Kidney glomerular epithelial cell (primary cell): ENCODE measurements around the gene MAP7.
"Not testable (repeated sequence)": the region's sequence is repeated elsewhere in the genome, so short reads cannot be mapped to it uniquely, and the experiment has no call there.

Experiments
- DNase-seq: peaks from one replicate; lab custom pipeline; 2025; lab: John Stamatoyannopoulos, UW

Gene MAP7

GRCh38 chr6:136503303-136504029 lies 46.8 kb downstream of the MAP7 start:
- DNase-seq, result no peak

DNA sequence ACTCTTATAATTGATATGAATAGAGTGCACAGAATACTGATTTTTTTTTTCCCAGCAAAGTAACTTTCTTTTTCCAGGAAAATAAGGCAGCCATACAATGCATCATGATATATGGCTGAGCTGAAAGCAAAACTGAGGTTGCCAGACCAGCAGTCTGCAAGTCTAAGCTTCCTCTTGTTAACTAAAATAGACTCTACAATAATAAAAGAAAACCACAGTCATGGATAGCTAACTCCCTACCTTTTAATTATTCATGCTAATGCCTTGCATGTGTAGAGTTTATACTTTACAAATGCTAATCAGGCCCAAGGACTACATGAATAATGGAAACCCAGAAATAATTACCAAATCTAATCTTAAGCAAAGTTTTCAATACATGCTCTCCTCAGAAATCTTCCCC lies 47.4 kb downstream of the MAP7 start:
- no peak for DNase-seq

DNA sequence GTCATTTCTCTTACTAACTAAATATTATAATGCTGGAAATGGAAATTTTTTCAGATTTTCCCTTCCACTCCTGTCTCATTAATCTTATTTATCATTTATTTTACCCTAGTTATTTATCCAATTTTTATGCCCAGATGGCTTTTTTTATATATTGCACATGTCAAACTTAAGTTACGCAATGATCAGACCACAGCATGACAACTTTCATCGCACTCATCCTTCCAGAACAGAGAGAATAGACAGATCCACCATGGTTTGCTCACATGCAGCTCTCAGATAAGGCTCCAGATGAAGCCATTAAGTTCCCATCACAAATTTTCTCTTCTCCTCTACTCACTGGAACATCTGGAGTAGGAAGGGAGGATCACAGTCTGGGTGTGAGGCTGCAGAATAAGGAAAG lies 48.7 kb downstream of the MAP7 start:
- no peak for DNase-seq

DNA sequence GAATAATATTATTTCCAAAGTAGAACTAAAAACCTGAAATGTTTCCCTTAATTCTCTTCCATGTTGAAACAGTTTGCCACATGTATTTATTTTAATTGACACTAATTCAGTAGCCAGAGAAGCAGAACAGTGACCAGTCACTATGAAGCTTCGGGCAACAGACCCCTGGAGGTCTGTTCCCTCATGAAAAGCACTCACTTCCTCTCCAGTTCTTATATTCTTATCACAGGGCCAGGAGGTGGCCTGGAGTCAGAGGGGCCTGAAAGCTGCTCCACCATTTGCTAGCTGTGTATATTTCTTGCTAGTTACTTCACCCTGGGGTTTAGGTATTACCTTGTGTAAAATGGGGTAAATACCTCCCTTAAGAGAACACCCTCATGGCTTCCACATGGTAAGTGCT lies 49.1 kb downstream of the MAP7 start:
- DNase-seq, result no peak

- no peak for DNase-seq
These were observed 49.8 kb downstream of the MAP7 start for GRCh38 chr6:136500414-136500813.

DNA sequence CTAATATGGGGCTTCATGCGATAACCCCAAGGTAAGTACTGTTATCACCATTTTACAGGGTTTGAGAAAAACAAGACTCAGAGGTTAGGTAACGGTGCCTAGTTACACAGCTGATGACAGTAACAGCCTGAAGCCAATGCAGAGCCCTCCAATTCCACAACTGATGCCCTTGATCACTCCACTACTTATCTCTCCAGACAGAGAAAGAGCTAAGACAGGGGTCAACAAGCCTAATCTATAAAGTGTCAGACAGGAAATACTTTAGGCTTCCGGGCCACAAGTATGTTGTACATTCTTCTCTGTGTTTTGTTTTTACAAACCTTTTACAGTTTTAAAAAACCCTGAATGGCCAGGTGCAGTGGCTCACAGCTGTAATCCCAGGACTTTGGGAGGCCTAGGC lies 50.9 kb downstream of the MAP7 start:
- no peak for DNase-seq

GRCh38 chr6:136496449-136496848 lies 53.8 kb downstream of the MAP7 start:
- not testable (repeated sequence) for DNase-seq

DNA sequence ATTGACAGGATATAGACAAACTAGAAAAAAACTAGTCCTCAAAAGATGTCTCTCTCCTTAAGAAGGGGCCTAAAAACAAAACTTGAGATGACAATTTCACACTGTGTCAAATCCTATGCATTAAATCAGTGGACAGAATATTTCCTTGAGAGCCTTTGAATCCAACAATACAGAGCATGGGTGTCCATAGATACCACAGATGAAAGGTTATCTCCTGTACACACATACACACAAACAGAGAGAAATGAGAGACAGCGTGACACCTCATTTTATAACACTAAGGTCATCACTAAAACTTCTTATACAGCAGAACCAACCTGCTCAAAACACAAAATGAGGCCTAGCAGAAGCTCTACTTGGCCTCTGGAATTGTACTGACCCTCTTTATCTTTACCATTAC lies 55.5 kb downstream of the MAP7 start:
- no peak for DNase-seq

DNA sequence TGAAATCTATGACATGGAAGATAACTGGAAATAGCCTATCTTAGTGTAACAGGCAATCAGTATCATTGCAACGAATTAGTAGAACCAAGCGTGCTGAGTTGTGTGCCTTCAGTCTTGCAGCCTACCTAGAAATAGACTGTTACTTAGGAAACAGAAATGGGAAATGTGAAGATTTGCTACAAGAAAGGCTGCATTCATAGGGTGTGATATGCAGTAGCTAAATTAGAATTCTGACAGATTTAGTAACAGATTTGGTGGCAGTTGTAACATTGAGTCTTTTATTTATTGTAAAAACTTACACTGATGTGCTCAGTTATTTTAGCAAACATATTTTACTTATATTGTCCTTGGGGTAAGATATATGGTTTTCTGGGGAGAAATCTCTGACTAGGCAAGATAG lies 56.2 kb downstream of the MAP7 start:
- DNase-seq, result no peak

DNA sequence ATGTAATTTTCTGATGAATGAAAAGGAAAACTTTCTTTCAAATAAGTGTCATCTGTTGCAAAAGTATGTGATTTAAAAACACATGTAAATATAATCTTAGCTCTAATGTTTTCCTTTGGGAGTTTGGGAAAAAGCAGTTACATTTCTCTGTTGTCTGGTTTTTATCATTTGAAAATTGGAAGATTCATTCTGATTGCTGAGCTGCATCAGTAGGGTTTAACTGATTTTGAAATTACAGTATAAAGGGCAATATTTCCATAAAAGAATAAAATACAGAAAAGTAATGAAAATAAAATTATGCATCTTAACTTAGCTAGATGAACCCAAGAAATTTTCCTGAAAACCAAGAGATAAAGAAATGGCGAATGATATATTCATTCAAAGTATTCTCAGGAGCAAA lies 57.8 kb downstream of the MAP7 start:
- DNase-seq, result no peak

DNA sequence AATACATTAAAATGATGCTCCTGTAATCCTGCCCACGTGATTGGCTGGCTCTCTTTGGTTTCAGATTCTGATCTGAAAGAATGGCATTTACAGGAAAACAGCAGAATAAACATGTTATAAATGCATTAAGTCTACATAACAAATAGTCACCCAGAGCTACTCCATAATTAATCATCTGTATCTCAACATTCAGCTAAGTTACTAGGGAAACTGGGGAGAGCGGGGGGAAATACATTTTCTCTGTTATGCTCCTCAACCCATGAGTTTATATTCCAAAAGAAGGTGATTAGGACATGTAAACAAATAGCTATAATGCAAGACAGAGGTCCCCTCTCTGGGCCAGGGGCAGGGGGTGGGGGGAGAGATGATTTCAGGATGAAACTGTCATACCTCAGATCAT lies 58.5 kb downstream of the MAP7 start:
- DNase-seq, result no peak

DNA sequence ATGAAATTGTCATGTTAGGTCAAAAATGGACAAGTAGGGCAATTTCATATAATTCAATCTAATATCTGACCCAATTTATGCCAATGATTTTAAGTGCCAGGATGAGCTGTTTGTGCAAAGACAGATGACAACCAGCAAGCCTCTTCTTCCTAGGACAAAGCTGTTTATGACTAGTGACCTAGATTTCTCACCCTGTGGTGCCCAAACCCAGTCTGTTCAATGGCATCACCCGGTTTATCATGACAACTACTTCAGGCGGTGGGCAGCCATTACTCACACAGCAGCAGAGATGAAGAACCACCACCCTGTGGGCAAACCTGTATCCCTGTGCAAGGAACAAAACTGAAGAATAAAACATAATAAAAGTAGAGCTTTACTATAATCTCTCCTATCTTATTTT lies 59.0 kb downstream of the MAP7 start:
- no peak for DNase-seq

DNA sequence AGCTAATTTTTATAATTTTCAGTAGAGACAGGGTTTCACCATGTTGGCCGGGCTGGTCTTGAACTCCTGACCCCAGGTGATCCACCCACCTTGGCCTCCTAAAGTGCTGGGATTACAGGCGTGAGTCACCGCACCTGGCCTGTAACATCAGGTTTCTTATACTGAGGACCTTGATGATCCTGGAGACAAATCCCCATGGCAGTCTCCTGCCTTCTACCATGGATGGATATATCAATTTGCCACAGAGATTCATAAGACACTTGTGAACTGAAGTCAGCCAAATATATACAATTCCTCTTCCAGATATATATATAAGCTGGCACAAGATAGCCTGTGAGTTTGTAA lies 60.6 kb downstream of the MAP7 start:
- DNase-seq, result not testable (repeated sequence)

DNA sequence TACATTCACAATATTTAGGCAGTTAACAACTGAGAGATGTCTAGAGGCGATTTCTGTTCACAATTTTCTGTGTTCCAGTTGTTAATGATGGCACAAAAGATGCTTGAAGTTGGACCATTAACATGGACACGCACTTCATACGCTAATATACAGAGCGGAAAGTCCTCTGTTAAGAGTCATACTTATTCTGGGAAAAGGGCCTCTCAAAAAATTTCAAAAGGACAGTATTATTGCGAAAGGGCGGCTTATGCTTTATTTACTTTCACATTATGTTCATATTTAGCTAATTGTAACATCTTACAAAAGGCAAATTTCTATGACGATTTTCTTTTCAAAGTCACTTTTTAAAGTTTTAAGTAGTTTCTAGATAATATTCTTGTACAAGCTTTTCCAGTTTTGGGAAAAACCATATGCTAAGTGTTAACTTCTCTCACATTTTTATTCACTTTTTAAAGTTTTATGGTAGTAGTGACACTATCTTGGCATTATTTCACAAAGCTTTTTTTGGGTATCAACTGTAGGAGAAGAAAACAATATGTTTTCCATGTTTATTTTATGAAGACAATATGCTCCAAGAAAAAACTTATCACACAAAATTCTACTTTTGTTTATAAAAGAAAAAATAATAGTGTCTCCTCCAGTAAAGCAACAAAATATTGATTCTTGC lies 62.3 kb downstream of the MAP7 start:
- no peak for DNase-seq

GRCh38 chr6:136486357-136486756 lies 63.9 kb downstream of the MAP7 start:
- DNase-seq, result no peak

- DNase-seq, result no peak
These were observed 66.3 kb downstream of the MAP7 start for GRCh38 chr6:136483906-136484305.

DNA sequence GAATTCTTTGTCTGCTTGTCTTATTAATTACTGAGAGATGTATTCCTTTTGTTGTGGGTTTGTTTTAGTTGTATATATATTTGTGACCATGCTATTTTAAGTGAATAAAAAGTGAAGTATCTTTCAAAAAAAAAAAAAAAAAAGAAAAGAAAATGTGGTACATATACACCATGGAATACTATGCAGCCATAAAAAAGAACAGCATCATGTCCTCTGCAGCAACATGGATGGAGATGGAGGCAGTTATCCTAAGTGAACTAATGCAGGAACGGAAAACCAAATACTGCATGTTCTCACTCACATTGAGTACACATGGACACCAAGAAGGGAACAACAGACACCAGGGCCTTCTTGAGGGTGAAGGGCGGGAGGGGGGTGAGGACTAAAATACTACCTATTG lies 67.2 kb downstream of the MAP7 start:
- DNase-seq, result not testable (repeated sequence)

DNA sequence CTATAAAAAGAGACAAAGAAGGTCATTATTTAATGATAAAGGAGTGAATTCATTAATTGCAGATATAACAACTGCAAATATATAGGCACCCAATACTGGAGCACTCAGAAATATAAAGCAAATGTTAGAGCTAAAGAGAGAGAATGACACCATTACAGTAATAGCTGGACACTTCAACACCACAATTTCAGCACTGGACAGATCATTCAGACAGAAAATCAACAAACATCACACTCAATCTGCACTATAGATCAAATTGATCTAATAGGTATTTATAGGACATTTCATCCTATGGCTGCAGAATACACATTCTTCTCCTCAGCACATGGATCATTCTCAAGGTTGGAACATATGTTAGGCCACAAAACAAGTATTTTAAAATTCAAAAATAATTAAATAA lies 72.7 kb downstream of the MAP7 start:
- DNase-seq, result no peak

DNA sequence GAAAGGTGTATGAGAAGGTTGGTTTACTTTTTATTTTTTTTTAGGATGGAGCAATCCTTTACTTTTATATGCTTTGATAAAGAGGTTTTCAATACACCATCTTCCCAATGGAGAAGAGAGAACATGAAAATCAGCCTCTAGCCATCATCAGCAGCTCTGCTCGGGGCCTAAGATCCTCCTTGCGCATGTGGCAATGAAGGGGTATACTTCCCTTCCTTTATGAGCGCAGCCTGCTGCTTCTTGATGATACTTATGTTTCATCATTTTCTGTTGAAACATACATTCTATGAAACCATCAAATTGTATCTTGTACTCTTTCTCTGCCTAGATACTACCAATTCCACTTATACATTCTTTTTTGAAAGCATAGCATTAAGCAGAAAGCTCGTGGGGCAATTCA lies 74.5 kb downstream of the MAP7 start:
- no peak for DNase-seq

- DNase-seq, result no peak
These were observed 76.0 kb downstream of the MAP7 start for GRCh38 chr6:136474241-136474640.

- no peak for DNase-seq
These were observed 78.3 kb downstream of the MAP7 start for GRCh38 chr6:136471922-136472321.

- DNase-seq, result no peak
These were observed 78.8 kb downstream of the MAP7 start for GRCh38 chr6:136471372-136471771.

- DNase-seq, result no peak
These were observed 80.2 kb downstream of the MAP7 start for GRCh38 chr6:136470044-136470443.

DNA sequence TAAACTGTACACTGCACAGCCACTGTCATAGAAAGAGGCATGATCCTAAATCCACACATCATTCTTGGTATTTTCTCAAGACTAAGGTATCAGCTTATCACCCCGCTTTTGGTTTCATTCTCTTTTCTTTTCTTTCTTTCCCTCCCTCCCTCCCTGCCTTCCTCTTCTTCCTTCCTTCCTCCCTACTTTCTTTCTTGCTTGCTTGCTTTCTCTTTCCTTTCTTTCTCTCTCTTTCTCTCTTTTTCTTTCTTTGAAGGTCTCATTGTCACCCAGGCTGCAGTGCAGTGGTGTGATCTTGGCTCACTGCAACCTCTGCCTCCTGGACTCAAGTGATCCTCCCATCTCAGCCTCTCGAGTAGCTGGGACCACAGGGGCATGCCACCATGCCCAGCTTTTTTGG lies 81.1 kb downstream of the MAP7 start:
- no peak for DNase-seq
